Measurements from ENCODE around the gene STIM1. TPM values are rescaled to one million over a fixed set of nuclear protein-coding genes. Genes with fewer than 3 reads are reported as not detected.

Gene STIM1
- total RNA-seq, 1 experiment from 2014 or later, result 15.2 TPM

GRCh38 chr11:3823762-3824506 is 31.5 kb upstream of the STIM1 start:
- H3K4me3 Mint-ChIP-seq, result no peak overlapping the region
- Histone ChIP-seq H3K14ac (ENCODE audit: insufficient read depth, low read length) (no peak overlapping the region), H3K9ac (ENCODE audit: extremely low read depth, insufficient read length, low read length) (no peak overlapping the region), H3K23me2 (ENCODE audit: insufficient read length, low read depth, low read length, poor library complexity, severe bottlenecking) (no peaks in the 10 kb centered on the region), H4K91ac (ENCODE audit: insufficient read length, low read depth, low read length) (no peak overlapping the region), H3K79me1 (ENCODE audit: insufficient read depth, low read depth, low read length, poor library complexity, severe bottlenecking) (no peaks in the 10 kb centered on the region), H3K56ac (ENCODE audit: insufficient read length, low read depth, low read length) (no peak overlapping the region), H3K27me3 (ENCODE audit: insufficient read depth, low read length) (no peaks in the 10 kb centered on the region), H2AFZ (ENCODE audit: low read length) (no peak overlapping the region), H2BK5ac (ENCODE audit: insufficient read length, low read length) (no peak overlapping the region), H2AK5ac (ENCODE audit: insufficient read length, low read length) (no peak overlapping the region), H3K79me2 (ENCODE audit: insufficient read depth, low read length) (no peaks in the 10 kb centered on the region), H3K4ac (ENCODE audit: low read depth, low read length) (no peak overlapping the region), H3K23ac (ENCODE audit: insufficient read length, low read depth, low read length) (no peak overlapping the region), H2BK20ac (ENCODE audit: low read depth, low read length, poor library complexity, severe bottlenecking) (no peak overlapping the region), H4K8ac (replicated peaks; ENCODE audit: insufficient read length, low read depth, low read length) (no peak overlapping the region), H2BK15ac (ENCODE audit: low read depth, low read length) (no peak overlapping the region), H3K18ac (ENCODE audit: insufficient read length, low read depth, low read length) (no peak overlapping the region), H3T11ph (ENCODE audit: low read length) (no peak overlapping the region), H3K4me2 (ENCODE audit: insufficient read depth, insufficient read length, low read length) (no peak overlapping the region), H3K4me1 (ENCODE audit: insufficient read depth, low read length) (peaks cover 13% of the 10 kb centered on the region; the same call in 1 of the 2 replicates), H4K5ac (ENCODE audit: insufficient read length, low read depth, low read length) (no peak overlapping the region), H2BK12ac (ENCODE audit: insufficient read length, low read depth, low read length) (no peak overlapping the region), H3K27ac (ENCODE audit: insufficient read length, low read depth, low read length) (no peak overlapping the region), H2BK120ac (ENCODE audit: low read depth, low read length, poor library complexity, severe bottlenecking) (no peak overlapping the region), H3K9me3 (ENCODE audit: control insufficient read depth, low read depth, low read length) (no peaks in the 10 kb centered on the region), H4K20me1 (ENCODE audit: control insufficient read depth, insufficient read depth, insufficient read length) (peaks cover 3% of the 10 kb centered on the region)
- H3K9me3 Mint-ChIP-seq, result no peaks in the 10 kb centered on the region
- H3K4me1 Mint-ChIP-seq, result peaks cover 42% of the 10 kb centered on the region in 2 experiments
- no CpG with 5 or more reads among the region's 30 CpGs for WGBS (ENCODE audit: extremely low coverage, insufficient read length, low lambda C conversion rate)
- no peaks in the 10 kb centered on the region for H3K27me3 Mint-ChIP-seq (ENCODE audit: low read depth)
- H3K36me3 Mint-ChIP-seq (ENCODE audit: insufficient read depth in 1 of 3, low read depth in 3 of 3), result peaks cover 26 to 46% (median 37%) of the 10 kb centered on the region in 3 experiments
- no peak for TF ChIP-seq CTCF (conservative IDR thresholded peaks at IDR 0.05)
- H3K27ac Mint-ChIP-seq, result peak overlapping the region in 2 of 3 experiments; percentile 27 to 53; a peak in 2 of 7 replicates
- no peak for DNase-seq

Measured in H9 (cell line).